Neuronal stem cell (in vitro differentiated cells): ENCODE data around the gene NSUN5.

Source experiments
- DNase-seq: peaks from one replicate; pipeline ENCODE4 v3.0.0-alpha.2; 2013; ENCODE audit warnings: low spot score
- H2AFZ ChIP-seq: one replicate; pipeline ENCODE4 v1.6.1; 2013; ENCODE audit warnings: mild to moderate bottlenecking, low read length, inconsistent platforms
- H2AK5ac ChIP-seq: 2 replicates; pipeline ENCODE4 v1.6.1; 2013; ENCODE audit warnings: low read depth, mild to moderate bottlenecking, inconsistent platforms, low read length, moderate library complexity, mixed read lengths
- H2BK120ac ChIP-seq: 2 replicates; pipeline ENCODE4 v1.6.1; 2013; ENCODE audit warnings: low read depth, mild to moderate bottlenecking, inconsistent platforms, low read length, moderate library complexity, mixed read lengths
- H2BK12ac ChIP-seq: one replicate; pipeline ENCODE4 v1.6.1; 2013; ENCODE audit warnings: low read length, inconsistent platforms
- H2BK15ac ChIP-seq: 2 replicates; pipeline ENCODE4 v1.6.1; 2013; ENCODE audit warnings: mild to moderate bottlenecking, low read length, inconsistent platforms, mixed read lengths
- H2BK5ac ChIP-seq: one replicate; pipeline ENCODE4 v1.6.1; 2013; ENCODE audit warnings: inconsistent platforms, mild to moderate bottlenecking, low read length, moderate library complexity
- H3K14ac ChIP-seq: one replicate; pipeline ENCODE4 v1.6.1; 2013; ENCODE audit warnings: low read length, inconsistent platforms
- H3K18ac ChIP-seq: 2 replicates; pipeline ENCODE4 v1.6.1; 2013; ENCODE audit warnings: low read length, inconsistent platforms
- H3K23ac ChIP-seq: 2 replicates; pipeline ENCODE4 v1.6.1; 2013; ENCODE audit warnings: low read depth, mild to moderate bottlenecking, mixed read lengths, low read length, inconsistent platforms; ENCODE audit not compliant: poor library complexity
- H3K27ac ChIP-seq: replicated peaks from 3 replicates; pipeline ENCODE4 v1.5.1; 2013; ENCODE audit warnings: low read length, inconsistent platforms
- H3K27me3 ChIP-seq, 3 experiments: 2 replicates each; pipeline ENCODE4 v1.6.1; 2013; ENCODE audit warnings: low read length in 3 of 3, mild to moderate bottlenecking in 2 of 3, inconsistent platforms in 1 of 3, low read depth in 1 of 3, mixed read lengths in 1 of 3, moderate library complexity in 1 of 3; ENCODE audit not compliant: control insufficient read depth in 3 of 3, insufficient read depth in 3 of 3
- H3K36me3 ChIP-seq, 2 donors: replicated peaks in 1 of 2; 2 replicates each; pipeline ENCODE4 v1.6.1; 2013; ENCODE audit warnings: low read length in 2 of 2; ENCODE audit not compliant: control insufficient read depth in 2 of 2, insufficient read depth in 2 of 2
- H3K4ac ChIP-seq: 2 replicates; pipeline ENCODE4 v1.6.1; 2013; ENCODE audit warnings: inconsistent platforms, mild to moderate bottlenecking, low read length, moderate library complexity
- H3K4me1 ChIP-seq, 2 donors: 1 replicate in 1 of 2; 2 replicates in 1 of 2; pipeline ENCODE4 v1.6.1; 2013; ENCODE audit warnings: low read length in 2 of 2, low read depth in 1 of 2; ENCODE audit not compliant: control insufficient read depth in 2 of 2, insufficient read depth in 1 of 2
- H3K4me2 ChIP-seq: one replicate; pipeline ENCODE4 v1.6.1; 2013; ENCODE audit warnings: mild to moderate bottlenecking, low read length, inconsistent platforms; ENCODE audit not compliant: insufficient read depth, poor library complexity, severe bottlenecking
- H3K4me3 ChIP-seq, 2 donors: 2 replicates each; pipeline ENCODE4 v1.5.1; 2013; ENCODE audit warnings: low read length in 2 of 2, mild to moderate bottlenecking in 2 of 2, inconsistent platforms in 1 of 2, moderate library complexity in 1 of 2
- H3K79me1 ChIP-seq: one replicate; pipeline ENCODE4 v1.6.1; 2013; ENCODE audit warnings: low read depth, mild to moderate bottlenecking, inconsistent platforms, low read length, moderate library complexity
- H3K9ac ChIP-seq: one replicate; pipeline ENCODE4 v1.6.1; 2013; ENCODE audit warnings: mild to moderate bottlenecking, low read depth, low read length, inconsistent platforms; ENCODE audit not compliant: poor library complexity
- H3K9me3 ChIP-seq, 2 donors: replicated peaks in 1 of 2; 2 replicates each; pipeline versions ENCODE3 to v1.6.1; 2013; ENCODE audit warnings: low read length in 2 of 2, mild to moderate bottlenecking in 2 of 2, inconsistent platforms in 1 of 2, low read depth in 1 of 2, mixed read lengths in 1 of 2, moderate library complexity in 1 of 2; ENCODE audit not compliant: control insufficient read depth in 2 of 2, insufficient read depth in 1 of 2
- H4K8ac ChIP-seq: one replicate; pipeline ENCODE4 v1.6.1; 2013; ENCODE audit warnings: low read depth, mild to moderate bottlenecking, inconsistent platforms, low read length, moderate library complexity
- H4K91ac ChIP-seq: one replicate; pipeline ENCODE4 v1.6.1; 2013; ENCODE audit warnings: low read length, low read depth, mild to moderate bottlenecking, inconsistent platforms; ENCODE audit not compliant: poor library complexity
- WGBS, 2 donors: extraction: QIAGEN DNeasy Blood & Tissue Kit; methylation state at CpG; one replicate each; pipeline ENCODE4 v1.1.7; 2013; ENCODE audit warnings: missing lambda C conversion rate in 2 of 2, mixed read lengths in 1 of 2; ENCODE audit not compliant: insufficient read length in 2 of 2, insufficient replicate concordance in 1 of 2; ENCODE audit errors: extremely low coverage in 2 of 2; 5-methylcytosine and 5-hydroxymethylcytosine counted together

The NSUN5 gene

GRCh38 chr7:73353243-73353642 is 44.6 kb upstream of the NSUN5 start:
- peaks cover 7 to 13% of the 10 kb centered on the region in 2 donors for H3K4me1 ChIP-seq
- no CpG with 5 or more reads among the region's 6 CpGs for WGBS, 2 donors
- H2AK5ac ChIP-seq: no peak overlapping the region
- no peak overlapping the region for H3K4ac ChIP-seq
- no peak overlapping the region for H3K18ac ChIP-seq
- H3K27ac ChIP-seq: no peak overlapping the region
- H4K8ac ChIP-seq: no peak overlapping the region
- H3K4me2 ChIP-seq: no peak overlapping the region
- H3K4me3 ChIP-seq: no peak overlapping the region
- no peak overlapping the region for H2BK5ac ChIP-seq
- no peak overlapping the region for H2BK12ac ChIP-seq
- H3K9ac ChIP-seq: no peak overlapping the region
- H2BK15ac ChIP-seq: no peak overlapping the region
- no peak for DNase-seq
- H4K91ac ChIP-seq: no peak overlapping the region
- H3K36me3 ChIP-seq: no peaks in the 10 kb centered on the region
- no peaks in the 10 kb centered on the region for H3K79me1 ChIP-seq
- H3K23ac ChIP-seq: no peak overlapping the region
- no peak overlapping the region for H3K14ac ChIP-seq
- peaks cover 4 to 10% of the 10 kb centered on the region in 2 donors for H3K9me3 ChIP-seq
- no peak overlapping the region for H2BK120ac ChIP-seq
- no peak overlapping the region for H2AFZ ChIP-seq
- no peaks in the 10 kb centered on the region for H3K27me3 ChIP-seq

GRCh38 chr7:73352784-73353183 is 44.2 kb upstream of the NSUN5 start:
- no peak overlapping the region for H2AK5ac ChIP-seq
- WGBS, 2 donors: no CpG with 5 or more reads among the region's 3 CpGs
- no peak overlapping the region for H3K4me2 ChIP-seq
- H4K8ac ChIP-seq: no peak overlapping the region
- H3K9me3 ChIP-seq: peaks cover 4 to 10% of the 10 kb centered on the region in 2 donors
- H3K79me1 ChIP-seq: no peaks in the 10 kb centered on the region
- no peak overlapping the region for H3K4ac ChIP-seq
- no peak overlapping the region for H3K23ac ChIP-seq
- H2BK15ac ChIP-seq: no peak overlapping the region
- H3K36me3 ChIP-seq: no peaks in the 10 kb centered on the region
- no peak overlapping the region for H2BK12ac ChIP-seq
- no peak overlapping the region for H2BK120ac ChIP-seq
- no peak overlapping the region for H3K9ac ChIP-seq
- no peak overlapping the region for H4K91ac ChIP-seq
- H3K4me3 ChIP-seq: no peak overlapping the region
- H3K27ac ChIP-seq: no peak overlapping the region
- H3K27me3 ChIP-seq: no peaks in the 10 kb centered on the region
- no peak for DNase-seq
- no peak overlapping the region for H3K18ac ChIP-seq
- no peak overlapping the region for H2AFZ ChIP-seq
- peaks cover 5 to 9% of the 10 kb centered on the region in 2 donors for H3K4me1 ChIP-seq
- no peak overlapping the region for H3K14ac ChIP-seq
- no peak overlapping the region for H2BK5ac ChIP-seq

GRCh38 chr7:73351447-73352167 is 43.0 kb upstream of the NSUN5 start:
- no peaks in the 10 kb centered on the region for H3K79me1 ChIP-seq
- no peak overlapping the region for H2BK120ac ChIP-seq
- no peak overlapping the region for H2BK5ac ChIP-seq
- H3K23ac ChIP-seq: no peak overlapping the region
- no peak overlapping the region for H3K4ac ChIP-seq
- H2BK15ac ChIP-seq: no peak overlapping the region
- H4K91ac ChIP-seq: no peak overlapping the region
- no peak overlapping the region for H3K4me3 ChIP-seq
- no peak for DNase-seq
- H3K27ac ChIP-seq: no peak overlapping the region
- H3K4me2 ChIP-seq: no peak overlapping the region
- H2BK12ac ChIP-seq: no peak overlapping the region
- H2AFZ ChIP-seq: peak overlapping the region; percentile 70
- no CpG with 5 or more reads among the region's 6 CpGs for WGBS, 2 donors
- H3K9me3 ChIP-seq: peaks cover 4 to 10% of the 10 kb centered on the region in 2 donors
- no peaks in the 10 kb centered on the region for H3K36me3 ChIP-seq
- peaks cover 5 to 8% of the 10 kb centered on the region in 2 donors for H3K4me1 ChIP-seq
- no peak overlapping the region for H3K9ac ChIP-seq
- H3K27me3 ChIP-seq: no peaks in the 10 kb centered on the region
- no peak overlapping the region for H2AK5ac ChIP-seq
- H3K18ac ChIP-seq: no peak overlapping the region
- H4K8ac ChIP-seq: no peak overlapping the region
- H3K14ac ChIP-seq: no peak overlapping the region

- H3K9me3 ChIP-seq: peaks cover 4 to 10% of the 10 kb centered on the region in 2 donors
- H3K14ac ChIP-seq: no peak overlapping the region
- no peak overlapping the region for H3K4me3 ChIP-seq
- no peak overlapping the region for H2BK12ac ChIP-seq
- no peak overlapping the region for H3K27ac ChIP-seq
- no peak overlapping the region for H3K23ac ChIP-seq
- peak overlapping the region; percentile 83 for H2AFZ ChIP-seq
- no peak overlapping the region for H2BK15ac ChIP-seq
- no CpG with 5 or more reads among the region's 12 CpGs for WGBS, 2 donors
- no peak overlapping the region for H3K4ac ChIP-seq
- no peak overlapping the region for H4K8ac ChIP-seq
- H3K9ac ChIP-seq: no peak overlapping the region
- no peaks in the 10 kb centered on the region for H3K79me1 ChIP-seq
- peaks cover 5 to 8% of the 10 kb centered on the region in 2 donors for H3K4me1 ChIP-seq
- no peak overlapping the region for H3K4me2 ChIP-seq
- H4K91ac ChIP-seq: no peak overlapping the region
- no peak overlapping the region for H3K18ac ChIP-seq
- DNase-seq: no peak
- no peaks in the 10 kb centered on the region for H3K36me3 ChIP-seq
- H3K27me3 ChIP-seq: no peaks in the 10 kb centered on the region
- H2AK5ac ChIP-seq: no peak overlapping the region
- H2BK5ac ChIP-seq: no peak overlapping the region
- H2BK120ac ChIP-seq: no peak overlapping the region
These were observed 41.9 kb upstream of the NSUN5 start for GRCh38 chr7:73350306-73351068.
